Activated CD4-positive, alpha-beta T cell treated with anti-CD3 and anti-CD28 coated beads, Interleukin-2, amount 50 U/mL, for 24 hours (primary cell): ENCODE results near the gene CD80.
A peak's percentile ranks its signal among the peaks of the same experiment; 100 is the strongest.
"Not testable (repeated sequence)": the region's sequence is repeated elsewhere in the genome, so short reads cannot be mapped to it uniquely, and the experiment has no call there.

Source experiments
- DNase-seq, 2 donors: peaks; one replicate each; pipeline ENCODE4 v3.0.0-alpha.2; 2020; ENCODE audit warnings: low read depth in 1 of 2, low spot score in 1 of 2

The CD80 gene

GRCh38 chr3:119559441-119559963 is at the start of gene CD80:
Gene CD80, minus strand, starts transcription at chr3:119559614. Its CDS starts 1,886 bp downstream, at chr3:119557728.
- DNase-seq = peak in 1 of 2 donors; percentile 50

- no peak for DNase-seq
Measured at GRCh38 chr3:119608405-119609000, 49.1 kb upstream of the CD80 start.

- DNase-seq = no peak
Measured at GRCh38 chr3:119604878-119605277, 45.5 kb upstream of the CD80 start.

- DNase-seq = no peak
Measured at GRCh38 chr3:119602676-119603075, 43.3 kb upstream of the CD80 start.

GRCh38 chr3:119601154-119601553 is 41.7 kb upstream of the CD80 start:
- DNase-seq = no peak

GRCh38 chr3:119600732-119601131 is 41.3 kb upstream of the CD80 start:
- DNase-seq = no peak

- no peak for DNase-seq
Measured at GRCh38 chr3:119599558-119600174, 40.3 kb upstream of the CD80 start.

GRCh38 chr3:119598410-119599098 is 39.1 kb upstream of the CD80 start:
- DNase-seq = no peak

GRCh38 chr3:119597548-119598288 is 38.3 kb upstream of the CD80 start, which contains the start of gene PLA1A:
Gene PLA1A, plus strand, starts transcription at chr3:119597885. Its CDS starts 29 bp downstream, at chr3:119597914.
- no peak for DNase-seq

- no peak for DNase-seq
Measured at GRCh38 chr3:119596398-119596797, 37.0 kb upstream of the CD80 start.

GRCh38 chr3:119595639-119596334 is 36.4 kb upstream of the CD80 start:
- DNase-seq = no peak

- not testable (repeated sequence) for DNase-seq
Measured at GRCh38 chr3:119594929-119595328, 35.5 kb upstream of the CD80 start.

GRCh38 chr3:119594066-119594465 is 34.7 kb upstream of the CD80 start:
- no peak for DNase-seq

- DNase-seq = no peak
Measured at GRCh38 chr3:119592861-119593260, 33.4 kb upstream of the CD80 start.

GRCh38 chr3:119590706-119591105 is 31.3 kb upstream of the CD80 start:
- DNase-seq = no peak

- no peak for DNase-seq
Measured at GRCh38 chr3:119589102-119589773, 29.8 kb upstream of the CD80 start.

GRCh38 chr3:119588112-119588511 is 28.7 kb upstream of the CD80 start:
- DNase-seq = no peak

- no peak for DNase-seq
Measured at GRCh38 chr3:119586733-119587172, 27.3 kb upstream of the CD80 start.

GRCh38 chr3:119585856-119586570 is 26.6 kb upstream of the CD80 start:
- no peak for DNase-seq

- no peak for DNase-seq
Measured at GRCh38 chr3:119585208-119585607, 25.8 kb upstream of the CD80 start.
